GM19193 (cell line): ENCODE data around the gene SYT1.

ENCODE experiments used
- POLR2A ChIP-seq: IDR thresholded peaks from 4 replicates; pipeline ENCODE4 v1.6.1; 2011; ENCODE audit not compliant: insufficient read depth, insufficient read length; ENCODE audit errors: extremely low read depth

SYT1 gene

DNA sequence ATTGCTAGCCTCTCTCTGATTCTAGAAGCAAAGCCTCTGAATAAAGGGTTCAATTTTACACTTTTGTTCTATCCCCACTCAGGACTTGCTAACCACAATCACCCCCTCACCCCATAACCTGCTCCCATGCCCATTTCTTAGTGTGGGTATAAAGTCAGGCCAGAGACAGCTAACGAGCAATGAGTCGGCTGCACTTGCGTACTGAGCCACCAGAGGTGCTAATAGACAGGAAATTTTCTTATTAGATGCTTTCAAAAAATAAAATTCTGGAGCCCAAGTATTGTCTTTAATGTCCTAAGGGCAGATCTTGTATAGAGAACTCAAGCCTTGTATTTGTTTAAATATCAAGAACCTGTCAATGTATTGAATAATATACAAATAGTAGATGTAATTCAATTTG, 256.9 kb downstream of the SYT1 start:
- no peak for TF ChIP-seq POLR2A

DNA sequence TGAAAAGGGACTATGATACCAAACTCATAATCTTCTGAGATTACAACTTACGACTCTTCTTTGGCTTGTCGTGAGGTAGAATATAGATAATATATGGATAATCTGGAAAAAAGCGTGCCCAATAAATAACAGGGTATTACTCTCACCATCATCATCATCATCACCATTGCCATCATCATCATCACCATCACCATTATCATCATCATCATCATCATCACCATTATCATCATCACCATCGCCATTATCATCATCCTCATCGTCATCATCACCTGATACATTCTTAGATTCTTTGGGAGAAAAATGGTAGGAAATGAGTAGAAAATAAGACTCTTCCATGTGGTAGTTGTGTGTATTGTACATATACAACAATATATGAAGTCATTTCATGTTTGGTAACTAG, 259.8 kb downstream of the SYT1 start:
- TF ChIP-seq POLR2A: no peak

- TF ChIP-seq POLR2A: no peak
Measured at GRCh38 chr12:79125358-79125757, 260.8 kb downstream of the SYT1 start.

GRCh38 chr12:79127271-79127751, 262.7 kb downstream of the SYT1 start:
- TF ChIP-seq POLR2A: no peak

DNA sequence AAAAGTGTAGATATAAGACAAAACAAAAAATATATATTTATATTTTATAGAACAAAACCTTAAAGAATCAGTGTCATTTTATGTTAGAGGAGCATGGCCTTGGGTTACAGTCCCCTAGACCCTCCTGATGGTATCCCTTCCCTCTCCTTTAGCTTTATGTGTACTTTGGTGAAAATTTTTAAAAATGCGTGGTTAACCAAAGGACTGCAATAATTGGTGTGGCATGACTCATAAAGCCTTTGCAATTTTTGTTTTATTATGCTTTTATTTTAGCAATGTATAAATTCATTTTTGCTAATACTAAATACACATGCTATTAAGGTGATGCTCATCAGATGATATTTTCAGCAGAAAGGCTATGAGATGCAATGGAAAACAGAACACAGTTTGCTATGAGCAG, 264.4 kb downstream of the SYT1 start:
- TF ChIP-seq POLR2A: no peak

DNA sequence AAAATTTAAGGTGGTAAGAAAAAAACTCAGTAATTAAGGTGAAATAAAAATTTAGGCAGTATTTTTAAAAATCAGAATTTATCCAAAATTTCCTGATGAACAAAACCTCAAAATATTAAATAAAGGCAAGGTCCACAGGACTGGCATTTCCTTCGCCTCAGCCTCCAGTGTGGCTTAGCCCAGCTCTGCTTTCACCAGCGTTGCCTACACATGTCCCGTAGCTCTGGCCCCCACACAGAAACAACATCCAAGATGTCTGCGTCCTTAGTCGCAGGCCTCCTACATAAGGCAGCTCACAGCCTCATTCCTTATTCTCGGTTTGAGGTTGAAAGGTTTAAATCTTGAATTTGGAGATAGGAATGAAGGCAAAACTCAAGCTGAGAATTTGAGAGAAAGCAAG, 274.3 kb downstream of the SYT1 start:
- TF ChIP-seq POLR2A: no peak

DNA sequence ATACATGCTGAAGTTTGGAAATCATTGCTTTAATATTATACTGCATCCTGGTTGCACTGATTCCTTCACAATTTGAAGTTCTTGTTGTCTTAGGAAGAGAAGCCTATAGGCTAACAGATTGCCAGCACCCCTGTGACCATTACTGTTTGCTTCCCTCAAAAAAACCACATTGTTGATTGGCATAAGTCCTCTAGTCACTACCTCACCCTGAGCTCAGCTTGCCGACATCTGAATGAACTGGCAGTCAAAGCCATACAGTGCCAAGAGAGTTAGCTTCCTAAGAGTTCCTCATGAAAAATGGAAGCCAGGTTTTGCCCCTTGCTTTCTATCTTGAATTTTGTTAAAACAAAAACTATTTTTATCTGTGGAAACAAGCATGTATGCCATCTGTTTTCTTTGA, 276.1 kb downstream of the SYT1 start:
- no peak for TF ChIP-seq POLR2A

- no peak for TF ChIP-seq POLR2A
Measured at GRCh38 chr12:79141776-79142175, 277.2 kb downstream of the SYT1 start.

GRCh38 chr12:79143803-79144202, 279.2 kb downstream of the SYT1 start:
- TF ChIP-seq POLR2A: no peak

DNA sequence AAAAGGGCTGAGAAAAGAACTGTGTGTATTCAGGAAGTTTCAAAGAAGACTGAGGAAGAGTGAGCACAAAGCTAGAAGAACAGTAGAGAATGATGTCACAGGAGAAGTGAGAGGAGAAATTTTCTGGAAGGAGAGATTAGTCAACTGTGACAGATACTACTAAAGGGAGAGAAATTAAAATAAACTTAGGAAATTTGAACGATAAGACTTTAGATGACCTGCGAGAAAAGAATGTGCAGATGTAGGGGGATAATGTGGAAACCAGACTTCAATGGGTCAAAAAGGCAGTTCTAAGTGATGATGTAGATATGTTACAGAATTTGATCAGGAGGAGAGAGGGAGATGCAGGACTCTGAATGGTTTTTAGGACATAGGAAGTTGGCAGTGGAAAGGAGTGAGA, 287.4 kb downstream of the SYT1 start:
- no peak for TF ChIP-seq POLR2A

DNA sequence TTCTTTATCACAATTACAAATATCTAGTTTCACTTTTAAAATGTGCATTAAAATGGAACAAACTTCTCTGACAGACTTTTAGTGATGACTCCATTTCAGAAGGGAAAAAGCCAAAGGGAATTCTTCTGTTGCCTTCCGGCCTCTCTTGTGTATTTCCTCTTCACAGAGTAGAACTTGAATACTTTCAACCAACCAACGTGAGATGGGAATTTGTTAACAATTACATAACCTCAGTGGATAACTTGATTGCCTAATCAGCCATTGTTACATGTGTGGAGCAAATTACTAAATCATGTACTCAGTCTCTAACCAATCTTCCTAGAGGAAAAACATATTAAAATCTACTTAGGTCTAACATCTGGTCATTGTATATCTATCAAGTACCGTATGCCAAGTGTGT, 291.1 kb downstream of the SYT1 start:
- no peak for TF ChIP-seq POLR2A

DNA sequence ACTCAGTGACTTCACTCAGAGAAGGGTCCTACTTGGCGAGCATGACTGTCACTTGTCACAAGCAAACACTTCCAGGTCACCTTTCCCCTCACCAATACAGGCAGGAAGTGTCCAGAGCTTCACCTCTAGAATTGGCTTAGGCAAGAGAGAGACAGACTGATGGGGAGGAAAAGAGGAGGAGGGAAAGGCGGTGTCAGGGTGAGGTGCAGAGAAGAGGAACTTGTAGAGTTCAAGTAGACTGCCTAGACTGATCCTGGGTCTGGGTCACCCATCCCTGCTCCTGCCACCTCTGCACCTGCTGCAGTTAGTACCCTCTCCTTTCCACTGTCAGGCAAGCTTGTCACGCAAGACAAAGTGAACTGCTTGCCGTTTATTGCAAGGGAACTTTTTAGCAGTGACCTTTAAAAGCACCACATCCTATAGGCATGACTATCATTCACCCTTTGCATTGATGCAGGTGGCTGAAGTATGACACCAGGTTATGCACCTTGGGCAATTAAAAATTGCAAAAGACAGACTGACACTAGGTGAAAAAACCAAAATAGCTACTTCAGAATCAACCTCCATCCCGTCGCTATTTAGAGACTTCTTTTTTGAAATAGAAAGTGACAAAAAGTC, 292.4 kb downstream of the SYT1 start:
- TF ChIP-seq POLR2A: no peak

DNA sequence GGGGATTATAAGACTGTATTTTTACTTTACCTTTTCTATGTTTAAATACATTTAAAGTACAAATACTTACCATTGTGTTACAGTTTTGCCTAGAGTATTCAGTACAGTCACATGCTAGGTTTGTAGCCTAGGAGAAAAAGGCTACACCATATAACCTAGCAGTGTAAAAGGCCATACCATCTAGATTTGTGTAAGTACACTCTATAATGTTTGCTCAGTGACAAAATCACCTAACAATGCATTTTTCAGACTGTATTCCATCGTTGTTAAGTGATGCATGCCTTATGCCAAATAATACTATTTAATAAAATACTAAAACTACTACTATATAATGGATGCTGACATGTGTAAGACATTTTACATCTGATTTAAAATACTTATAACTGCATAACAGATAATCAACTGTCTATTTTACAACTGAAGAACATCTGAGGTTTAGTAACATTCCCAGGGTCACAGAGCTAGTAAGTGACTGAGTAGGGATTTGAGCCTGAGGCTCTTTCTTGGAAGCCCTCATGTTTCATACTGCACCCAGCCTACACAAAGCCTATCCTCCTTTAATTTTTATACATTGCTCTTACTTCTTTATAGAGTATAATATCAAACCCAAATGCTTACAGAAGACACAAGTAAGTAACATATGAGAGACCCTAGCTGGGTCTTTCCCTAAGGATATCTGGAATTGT, 296.8 kb downstream of the SYT1 start:
- no peak for TF ChIP-seq POLR2A

GRCh38 chr12:79162147-79162772, 297.7 kb downstream of the SYT1 start:
- TF ChIP-seq POLR2A: no peak

- TF ChIP-seq POLR2A: no peak
Measured at GRCh38 chr12:79162948-79163347, 298.4 kb downstream of the SYT1 start.

DNA sequence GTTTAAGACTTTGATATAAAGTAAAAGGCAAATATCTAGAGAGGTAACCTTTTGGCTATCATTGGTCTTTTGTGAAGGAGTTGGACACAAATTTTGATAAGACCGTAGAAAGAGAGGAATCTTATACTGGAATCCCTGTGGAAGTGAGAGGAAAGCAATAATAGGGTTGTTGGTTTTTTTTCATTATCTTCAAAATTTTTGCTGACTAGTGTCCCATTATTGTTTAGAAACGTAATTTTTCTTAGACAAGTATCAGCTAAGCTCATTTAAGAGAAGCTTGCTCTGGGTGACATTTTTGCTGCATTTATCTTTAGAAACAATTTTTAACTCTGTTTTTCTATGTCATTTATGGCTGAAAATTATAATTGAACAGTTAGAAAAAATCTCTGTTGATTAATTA, 300.3 kb downstream of the SYT1 start:
- no peak for TF ChIP-seq POLR2A

DNA sequence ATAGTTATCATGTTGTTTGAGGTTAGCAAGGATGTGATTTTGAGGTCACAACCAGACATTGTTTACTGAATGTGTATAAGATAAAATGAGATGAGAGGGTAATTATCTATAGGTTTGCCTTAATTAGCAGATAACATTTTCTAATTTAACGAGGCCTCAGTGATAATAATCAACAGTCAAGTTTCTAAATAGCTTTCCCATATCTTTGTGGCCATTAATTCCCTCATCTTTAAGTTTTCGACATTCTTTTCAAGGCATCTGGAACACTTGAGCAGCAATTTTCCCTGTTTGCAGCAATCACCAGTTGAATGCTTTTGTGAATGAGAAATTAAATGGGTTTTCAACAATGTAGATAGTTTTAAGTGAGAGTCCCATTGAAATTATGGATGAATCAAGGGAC, 304.1 kb downstream of the SYT1 start:
- TF ChIP-seq POLR2A: no peak

- TF ChIP-seq POLR2A: no peak
Measured at GRCh38 chr12:79174626-79175025, 310.1 kb downstream of the SYT1 start.
